Measurements from ENCODE around the gene ALPK3. TPM values are rescaled to one million over a fixed set of nuclear protein-coding genes. Genes with fewer than 3 reads are reported as not detected.
"Not testable (repeated sequence)": the region's sequence is repeated elsewhere in the genome, so short reads cannot be mapped to it uniquely, and the experiment has no call there.

Gene ALPK3
- total RNA-seq, 1 experiment from 2014 or later = 0.03 TPM

- in situ Hi-C loops (cut with HindIII; ENCODE audit: low pct_unique_long_range_greater_than_20kb, low sequenced_read_pairs) = no loop called here
- no peak for DNase-seq (ENCODE audit: low read depth, low spot score)
These were observed 58.0 kb downstream of the ALPK3 start for GRCh38 chr15:84874981-84875699.

- DNase-seq (ENCODE audit: low read depth, low spot score) = no peak
- in situ Hi-C loops (cut with HindIII; ENCODE audit: low pct_unique_long_range_greater_than_20kb, low sequenced_read_pairs) = no loop called here
These were observed 59.1 kb downstream of the ALPK3 start for GRCh38 chr15:84876269-84876668.

- DNase-seq (ENCODE audit: low read depth, low spot score); in situ Hi-C loops (cut with HindIII; ENCODE audit: low pct_unique_long_range_greater_than_20kb, low sequenced_read_pairs): not testable (repeated sequence)
These were observed 60.5 kb downstream of the ALPK3 start for GRCh38 chr15:84877701-84878100.

- in situ Hi-C loops (cut with HindIII; ENCODE audit: low pct_unique_long_range_greater_than_20kb, low sequenced_read_pairs) = no loop called here
- DNase-seq (ENCODE audit: low read depth, low spot score) = peak; percentile 86
These were observed 61.3 kb downstream of the ALPK3 start for GRCh38 chr15:84878504-84878903.

GRCh38 chr15:84879088-84879780 lies 62.1 kb downstream of the ALPK3 start:
- in situ Hi-C loops (cut with HindIII; ENCODE audit: low pct_unique_long_range_greater_than_20kb, low sequenced_read_pairs) = no loop called here
- no peak for DNase-seq (ENCODE audit: low read depth, low spot score)

- DNase-seq (ENCODE audit: low read depth, low spot score) = no peak
- in situ Hi-C loops (cut with HindIII; ENCODE audit: low pct_unique_long_range_greater_than_20kb, low sequenced_read_pairs) = no loop called here
These were observed 62.9 kb downstream of the ALPK3 start for GRCh38 chr15:84880007-84880406.

- in situ Hi-C loops (cut with HindIII; ENCODE audit: low pct_unique_long_range_greater_than_20kb, low sequenced_read_pairs) = no loop called here
- no peak for DNase-seq (ENCODE audit: low read depth, low spot score)
These were observed 63.8 kb downstream of the ALPK3 start for GRCh38 chr15:84880822-84881519.

GRCh38 chr15:84881520-84881830 lies 64.3 kb downstream of the ALPK3 start:
- DNase-seq (ENCODE audit: low read depth, low spot score) = no peak
- in situ Hi-C loops (cut with HindIII; ENCODE audit: low pct_unique_long_range_greater_than_20kb, low sequenced_read_pairs) = no loop called here

GRCh38 chr15:84883466-84883865 lies 66.3 kb downstream of the ALPK3 start:
- no peak for DNase-seq (ENCODE audit: low read depth, low spot score)
- in situ Hi-C loops (cut with HindIII; ENCODE audit: low pct_unique_long_range_greater_than_20kb, low sequenced_read_pairs) = no loop called here

GRCh38 chr15:84883916-84884781 lies 67.0 kb downstream of the ALPK3 start, which contains the start of gene SLC28A1:
Gene SLC28A1, plus strand, starts transcription at chr15:84884662. Its CDS starts 3,099 bp downstream, at chr15:84887761.
- in situ Hi-C loops (cut with HindIII; ENCODE audit: low pct_unique_long_range_greater_than_20kb, low sequenced_read_pairs) = no loop called here

GRCh38 chr15:84885801-84886200 lies 68.6 kb downstream of the ALPK3 start:
- DNase-seq (ENCODE audit: low read depth, low spot score) = no peak
- in situ Hi-C loops (cut with HindIII; ENCODE audit: low pct_unique_long_range_greater_than_20kb, low sequenced_read_pairs) = no loop called here

More at GRCh38 chr15:84883916-84884781, 67.0 kb downstream of the ALPK3 start, which contains the start of gene SLC28A1:
- DNase-seq (ENCODE audit: low read depth, low spot score) = no peak

- in situ Hi-C loops (cut with HindIII; ENCODE audit: low pct_unique_long_range_greater_than_20kb, low sequenced_read_pairs) = no loop called here
- DNase-seq (ENCODE audit: low read depth, low spot score) = no peak
These were observed 69.2 kb downstream of the ALPK3 start for GRCh38 chr15:84886211-84886983.

- DNase-seq (ENCODE audit: low read depth, low spot score) = no peak
- in situ Hi-C loops (cut with HindIII; ENCODE audit: low pct_unique_long_range_greater_than_20kb, low sequenced_read_pairs) = no loop called here
These were observed 69.8 kb downstream of the ALPK3 start for GRCh38 chr15:84886984-84887299.

- no peak for DNase-seq (ENCODE audit: low read depth, low spot score)
- in situ Hi-C loops (cut with HindIII; ENCODE audit: low pct_unique_long_range_greater_than_20kb, low sequenced_read_pairs) = no loop called here
These were observed 70.8 kb downstream of the ALPK3 start for GRCh38 chr15:84887938-84888337.

GRCh38 chr15:84888639-84889038 lies 71.5 kb downstream of the ALPK3 start:
- in situ Hi-C loops (cut with HindIII; ENCODE audit: low pct_unique_long_range_greater_than_20kb, low sequenced_read_pairs) = no loop called here
- no peak for DNase-seq (ENCODE audit: low read depth, low spot score)

GRCh38 chr15:84889313-84889990 lies 72.3 kb downstream of the ALPK3 start:
- no peak for DNase-seq (ENCODE audit: low read depth, low spot score)
- in situ Hi-C loops (cut with HindIII; ENCODE audit: low pct_unique_long_range_greater_than_20kb, low sequenced_read_pairs) = no loop called here
